ENCODE data around the gene EPB41L4B.

The EPB41L4B gene

DNA sequence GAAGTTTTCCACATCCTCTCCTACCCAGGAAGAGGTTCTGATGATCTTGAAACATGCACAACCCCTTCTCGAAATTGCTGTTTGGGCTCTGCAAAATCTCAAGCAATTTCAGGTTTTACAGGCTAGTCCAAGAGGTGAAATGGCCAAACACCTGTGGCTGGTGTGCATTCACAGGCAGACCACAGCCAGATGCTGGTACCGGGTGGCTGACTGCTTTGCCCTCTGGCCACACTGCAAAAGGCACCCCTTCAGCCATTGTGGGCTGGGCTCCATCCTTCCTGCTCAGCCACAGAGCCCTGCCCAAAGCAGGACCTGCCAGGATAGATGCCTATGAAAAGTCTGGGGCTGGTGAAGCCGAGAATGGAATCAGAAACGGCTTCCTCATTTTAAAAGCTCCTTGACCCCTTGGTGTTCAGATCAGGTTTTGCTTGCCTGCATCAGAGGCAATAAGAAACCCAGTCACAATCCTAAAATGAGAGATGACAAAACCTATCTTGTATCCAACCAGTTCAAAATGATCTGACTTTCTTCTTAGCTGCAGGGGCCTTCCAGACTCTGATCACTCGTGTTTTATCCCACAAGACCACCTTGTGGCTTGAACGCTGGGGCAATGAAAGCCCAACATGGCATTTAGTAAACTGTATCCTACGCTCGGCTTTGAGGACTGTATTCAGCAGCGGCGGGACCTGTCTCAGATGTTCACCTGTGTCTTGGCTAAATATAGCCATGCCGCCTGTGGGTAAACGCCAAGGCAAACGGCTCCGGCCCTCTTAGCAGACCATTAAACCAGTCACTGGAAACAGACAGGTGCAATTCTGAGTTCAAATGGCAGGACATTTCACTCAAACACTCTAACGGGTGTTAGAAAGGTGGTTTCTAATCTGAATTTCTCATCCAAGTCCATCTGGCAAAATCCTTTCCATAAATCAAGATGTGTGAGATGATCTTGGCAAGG is 49.6 kb downstream of the EPB41L4B start:
- H3K9ac ChIP-seq, result no peak overlapping the region
- TF ChIP-seq, protein P1, sequence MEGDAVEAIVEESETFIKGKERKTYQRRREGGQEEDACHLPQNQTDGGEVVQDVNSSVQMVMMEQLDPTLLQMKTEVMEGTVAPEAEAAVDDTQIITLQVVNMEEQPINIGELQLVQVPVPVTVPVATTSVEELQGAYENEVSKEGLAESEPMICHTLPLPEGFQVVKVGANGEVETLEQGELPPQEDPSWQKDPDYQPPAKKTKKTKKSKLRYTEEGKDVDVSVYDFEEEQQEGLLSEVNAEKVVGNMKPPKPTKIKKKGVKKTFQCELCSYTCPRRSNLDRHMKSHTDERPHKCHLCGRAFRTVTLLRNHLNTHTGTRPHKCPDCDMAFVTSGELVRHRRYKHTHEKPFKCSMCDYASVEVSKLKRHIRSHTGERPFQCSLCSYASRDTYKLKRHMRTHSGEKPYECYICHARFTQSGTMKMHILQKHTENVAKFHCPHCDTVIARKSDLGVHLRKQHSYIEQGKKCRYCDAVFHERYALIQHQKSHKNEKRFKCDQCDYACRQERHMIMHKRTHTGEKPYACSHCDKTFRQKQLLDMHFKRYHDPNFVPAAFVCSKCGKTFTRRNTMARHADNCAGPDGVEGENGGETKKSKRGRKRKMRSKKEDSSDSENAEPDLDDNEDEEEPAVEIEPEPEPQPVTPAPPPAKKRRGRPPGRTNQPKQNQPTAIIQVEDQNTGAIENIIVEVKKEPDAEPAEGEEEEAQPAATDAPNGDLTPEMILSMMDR (conservative IDR thresholded peaks at IDR 0.05; ENCODE audit: low read depth, low read length), result no peak
- no peaks in the 10 kb centered on the region for H3K27me3 ChIP-seq (ENCODE audit: insufficient read depth, low read depth)
- no peak overlapping the region for H3K4me2 ChIP-seq
- H3K36me3 ChIP-seq (ENCODE audit: insufficient read depth), result no peaks in the 10 kb centered on the region
- H3K4me1 ChIP-seq (ENCODE audit: low read depth, poor library complexity, severe bottlenecking), result no peaks in the 10 kb centered on the region
- no peak overlapping the region for H3K27ac ChIP-seq
- no peaks in the 10 kb centered on the region for H4K20me1 ChIP-seq (ENCODE audit: insufficient read depth)
- no peak overlapping the region for H3K4me3 ChIP-seq (IDR thresholded peaks at IDR 0.05; ENCODE audit: insufficient read depth, low read depth, low read length)
- no peaks in the 10 kb centered on the region for H3K79me2 ChIP-seq (ENCODE audit: insufficient read depth, low read depth)
- H2AFZ ChIP-seq (ENCODE audit: low read depth), result no peak overlapping the region

DNA sequence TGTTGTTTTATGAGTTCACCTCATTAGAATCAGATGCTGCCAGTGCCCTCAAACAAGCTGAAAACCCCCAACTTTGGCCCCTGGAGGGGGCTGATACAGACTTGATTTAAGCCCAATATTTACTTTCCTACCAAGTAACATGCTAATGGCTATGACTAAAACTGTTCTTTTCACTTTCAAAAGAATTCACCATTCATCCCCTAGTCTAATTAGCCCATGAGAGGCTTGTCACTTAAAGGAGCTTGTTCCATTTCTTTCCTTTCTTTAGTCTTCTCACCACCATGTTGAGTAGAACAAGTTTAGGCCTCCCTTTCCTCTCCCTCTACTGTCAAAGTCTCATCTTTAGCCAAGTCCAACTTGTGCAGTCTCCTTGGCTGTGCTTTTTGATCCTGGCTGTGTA is 50.4 kb downstream of the EPB41L4B start:
- Histone ChIP-seq H3K4me3 (IDR thresholded peaks at IDR 0.05; ENCODE audit: insufficient read depth, low read depth, low read length) (no peak overlapping the region), H3K27ac (no peak overlapping the region), H3K36me3 (ENCODE audit: insufficient read depth) (no peaks in the 10 kb centered on the region), H3K4me1 (ENCODE audit: low read depth, poor library complexity, severe bottlenecking) (no peaks in the 10 kb centered on the region), H3K4me2 (no peak overlapping the region), H3K79me2 (ENCODE audit: insufficient read depth, low read depth) (no peaks in the 10 kb centered on the region), H3K9ac (no peak overlapping the region), H4K20me1 (ENCODE audit: insufficient read depth) (no peaks in the 10 kb centered on the region), H3K27me3 (ENCODE audit: insufficient read depth, low read depth) (no peaks in the 10 kb centered on the region), H2AFZ (ENCODE audit: low read depth) (no peak overlapping the region)
- TF ChIP-seq, protein P1 (conservative IDR thresholded peaks at IDR 0.05; ENCODE audit: low read depth, low read length), result no peak

DNA sequence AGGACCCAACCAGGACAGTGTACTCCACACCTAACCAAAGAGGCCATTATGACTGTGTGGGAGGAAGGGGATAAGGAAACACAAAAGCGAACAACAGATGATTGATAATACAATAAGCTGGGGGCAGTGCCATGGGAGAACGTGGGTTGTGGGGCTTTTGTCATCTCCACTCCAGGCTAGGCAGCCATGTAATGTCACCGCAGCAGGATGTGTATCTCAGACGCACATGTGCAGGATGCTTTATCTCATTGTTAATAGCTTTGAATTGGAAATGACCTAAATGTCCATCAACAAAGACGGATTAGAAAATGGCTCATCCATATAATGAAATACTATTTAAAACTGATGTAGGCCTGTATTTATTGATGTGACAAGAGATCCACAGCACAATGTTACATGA is 51.0 kb downstream of the EPB41L4B start:
- Histone ChIP-seq H3K79me2 (ENCODE audit: insufficient read depth, low read depth) (no peaks in the 10 kb centered on the region), H2AFZ (ENCODE audit: low read depth) (no peak overlapping the region), H3K36me3 (ENCODE audit: insufficient read depth) (no peaks in the 10 kb centered on the region), H4K20me1 (ENCODE audit: insufficient read depth) (no peaks in the 10 kb centered on the region), H3K4me2 (no peak overlapping the region), H3K4me1 (ENCODE audit: low read depth, poor library complexity, severe bottlenecking) (no peaks in the 10 kb centered on the region), H3K4me3 (IDR thresholded peaks at IDR 0.05; ENCODE audit: insufficient read depth, low read depth, low read length) (no peak overlapping the region), H3K9ac (no peak overlapping the region), H3K27ac (no peak overlapping the region), H3K27me3 (ENCODE audit: insufficient read depth, low read depth) (no peaks in the 10 kb centered on the region)
- TF ChIP-seq, protein P1 (conservative IDR thresholded peaks at IDR 0.05; ENCODE audit: low read depth, low read length), result no peak

DNA sequence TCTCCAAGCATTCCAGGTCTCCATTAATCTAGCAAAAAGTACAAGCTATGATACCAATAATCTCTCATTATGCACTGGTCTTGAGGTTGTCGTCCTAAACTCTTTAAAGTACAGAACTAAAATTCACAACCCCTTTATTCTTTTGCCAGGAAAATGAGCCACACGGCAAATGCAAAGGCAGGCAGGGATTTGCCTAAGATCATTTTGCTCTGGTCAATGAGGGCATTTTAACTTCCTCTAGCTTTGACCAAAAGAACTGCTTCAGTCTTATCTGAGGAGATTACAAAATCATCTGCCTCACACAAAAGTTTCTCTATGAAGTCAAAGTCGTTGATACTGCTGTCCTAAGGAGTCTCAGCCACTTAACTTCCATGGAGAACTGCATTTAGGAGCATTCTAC is 51.8 kb downstream of the EPB41L4B start:
- Histone ChIP-seq H3K36me3 (ENCODE audit: insufficient read depth) (no peaks in the 10 kb centered on the region), H3K27me3 (ENCODE audit: insufficient read depth, low read depth) (no peaks in the 10 kb centered on the region), H3K27ac (no peak overlapping the region), H3K4me3 (IDR thresholded peaks at IDR 0.05; ENCODE audit: insufficient read depth, low read depth, low read length) (no peak overlapping the region), H3K4me1 (ENCODE audit: low read depth, poor library complexity, severe bottlenecking) (no peaks in the 10 kb centered on the region), H2AFZ (ENCODE audit: low read depth) (no peak overlapping the region), H3K9ac (no peak overlapping the region), H4K20me1 (ENCODE audit: insufficient read depth) (no peaks in the 10 kb centered on the region), H3K79me2 (ENCODE audit: insufficient read depth, low read depth) (no peaks in the 10 kb centered on the region), H3K4me2 (no peak overlapping the region)
- TF ChIP-seq, protein P1 (conservative IDR thresholded peaks at IDR 0.05; ENCODE audit: low read depth, low read length), result no peak
